HG02981 (cell line): Measurements from ENCODE around the gene MSI2.

Experiments
- ATAC-seq: cut with Tn5 transposase; IDR thresholded peaks from one replicate; pipeline ENCODE4 v1.9.1; 2021; ENCODE audit warnings: mild to moderate bottlenecking, moderate library complexity; ENCODE audit not compliant: unreplicated experiment

The MSI2 gene

DNA sequence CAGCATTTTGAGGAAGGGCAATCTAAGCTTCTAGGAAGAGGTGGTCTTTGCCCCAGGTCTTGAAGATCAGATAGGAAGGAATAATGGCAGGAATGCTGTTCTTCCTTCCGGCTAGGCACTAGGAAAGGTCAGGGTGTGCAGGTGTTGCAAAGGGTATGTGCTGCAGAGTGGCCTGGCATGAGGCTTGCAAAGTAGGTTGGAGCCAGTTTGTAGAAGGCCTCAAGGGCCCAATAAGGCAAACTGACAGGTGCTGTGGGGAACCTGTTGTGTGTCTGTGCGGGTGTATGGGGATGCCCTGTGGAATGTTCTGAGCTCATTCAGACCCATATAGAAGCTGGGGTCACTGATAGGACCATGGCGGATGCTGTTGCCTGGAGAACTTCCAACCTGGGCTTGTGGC, 12.7 kb downstream of the MSI2 start:
- ATAC-seq = no peak

GRCh38 chr17:57269598-57270255, 13.4 kb downstream of the MSI2 start:
- no peak for ATAC-seq

GRCh38 chr17:57270801-57271245, 14.5 kb downstream of the MSI2 start:
- no peak for ATAC-seq

- no peak for ATAC-seq
Observed at GRCh38 chr17:57271821-57272220, 15.5 kb downstream of the MSI2 start.

- ATAC-seq = no peak
Observed at GRCh38 chr17:57273490-57273889, 17.2 kb downstream of the MSI2 start.

DNA sequence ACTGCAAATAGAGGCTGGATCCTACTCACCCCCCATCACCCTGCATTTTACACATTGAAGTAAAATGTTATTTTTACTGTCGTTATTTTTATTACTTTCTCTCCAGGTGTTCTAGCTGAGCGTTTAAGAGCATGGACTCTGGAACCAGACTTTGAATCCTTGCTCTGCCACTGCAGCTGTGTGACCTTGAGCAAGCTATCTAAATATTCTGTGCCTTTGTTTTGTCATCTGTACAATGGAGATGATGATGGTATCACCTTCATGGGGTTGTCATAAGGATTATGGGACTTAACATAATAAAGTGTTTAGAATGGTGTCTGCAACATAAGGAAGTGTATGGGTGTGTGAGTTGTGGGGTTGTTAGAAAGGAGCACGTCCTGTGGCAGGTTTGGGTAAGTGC, 17.8 kb downstream of the MSI2 start:
- ATAC-seq = no peak

DNA sequence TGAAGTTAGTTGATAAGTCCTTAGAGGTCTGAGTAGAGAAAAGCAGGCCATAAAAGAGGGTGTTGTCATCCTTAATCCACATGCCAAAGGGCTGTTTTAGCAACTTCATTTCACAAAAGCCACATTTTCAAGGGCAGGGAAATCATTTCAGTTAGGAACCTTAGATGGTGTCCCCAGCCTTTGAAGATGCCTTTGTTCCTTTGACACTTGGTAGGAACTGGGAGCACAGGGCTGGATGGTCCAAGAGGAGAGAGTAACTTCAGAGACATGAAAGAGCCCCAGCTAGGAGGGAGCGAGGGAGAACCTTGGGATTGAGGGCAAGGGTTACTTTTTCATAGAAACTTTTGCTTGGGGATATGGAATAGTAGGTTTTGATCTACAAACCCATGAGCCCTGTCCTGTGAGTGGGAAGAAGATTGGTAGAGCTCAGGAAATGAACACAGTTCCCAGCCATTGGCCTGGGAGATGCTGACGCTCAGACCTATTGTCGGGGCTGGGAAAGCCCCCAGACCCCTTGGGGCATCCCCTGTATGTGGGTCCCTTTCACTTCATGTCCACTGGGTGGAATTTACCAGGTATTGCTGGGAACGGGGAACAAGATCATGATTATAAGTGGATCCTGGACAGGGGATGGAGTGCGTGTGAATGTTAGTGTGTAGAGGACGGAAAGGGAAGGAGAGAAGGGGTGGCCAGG, 18.9 kb downstream of the MSI2 start:
- no peak for ATAC-seq

DNA sequence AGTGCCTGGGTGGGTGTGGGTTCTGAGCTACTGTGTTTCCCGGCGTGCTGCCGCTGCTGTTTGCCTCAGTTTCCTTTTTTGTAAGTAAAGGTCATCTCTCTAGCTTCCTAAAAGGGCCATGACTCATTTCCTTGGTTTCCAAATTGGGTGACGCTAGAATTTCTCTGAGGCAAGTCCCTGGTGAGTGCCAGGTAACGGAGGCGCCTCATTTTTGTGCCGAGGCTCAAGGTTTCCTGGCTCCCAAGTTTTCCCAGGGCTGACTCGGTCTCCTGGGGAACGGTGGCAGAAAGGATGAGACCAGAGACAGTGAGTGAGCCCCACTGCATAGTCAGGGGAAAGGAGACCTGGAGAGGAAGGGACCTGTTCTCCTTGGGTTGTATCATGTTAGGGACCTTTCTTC, 20.3 kb downstream of the MSI2 start:
- no peak for ATAC-seq

DNA sequence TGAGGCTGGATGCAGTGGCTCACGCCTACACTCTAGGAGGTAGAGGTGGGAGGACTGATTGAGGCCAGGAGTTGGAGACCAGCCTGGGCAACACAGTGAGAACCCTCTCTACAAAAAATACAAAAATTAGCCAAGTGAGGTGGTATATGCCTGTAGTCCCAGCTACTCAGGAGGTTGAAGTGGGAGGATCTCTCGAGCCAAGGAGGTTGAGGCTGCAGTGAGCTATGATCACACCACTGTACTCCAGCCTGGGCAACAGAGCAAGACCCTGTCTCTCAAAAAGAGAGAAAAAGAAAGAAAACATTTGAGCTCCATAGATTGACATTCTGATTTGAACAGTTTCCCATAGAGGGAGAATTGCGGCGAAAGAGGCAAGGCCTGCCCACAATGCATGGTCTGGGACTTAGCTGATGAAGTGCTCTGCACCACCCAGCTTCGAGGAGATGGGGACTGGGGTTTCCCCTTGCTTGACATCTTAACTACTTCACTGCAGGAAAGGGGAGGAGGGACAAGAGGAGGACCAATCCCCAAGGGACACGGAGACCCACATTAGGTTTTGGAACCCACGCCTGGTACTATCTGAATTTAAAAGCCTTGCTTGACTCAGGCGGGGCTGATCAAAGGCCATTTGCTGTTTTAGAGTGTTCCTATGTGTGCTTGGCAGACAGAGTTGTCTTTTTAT, 21.7 kb downstream of the MSI2 start:
- no peak for ATAC-seq

DNA sequence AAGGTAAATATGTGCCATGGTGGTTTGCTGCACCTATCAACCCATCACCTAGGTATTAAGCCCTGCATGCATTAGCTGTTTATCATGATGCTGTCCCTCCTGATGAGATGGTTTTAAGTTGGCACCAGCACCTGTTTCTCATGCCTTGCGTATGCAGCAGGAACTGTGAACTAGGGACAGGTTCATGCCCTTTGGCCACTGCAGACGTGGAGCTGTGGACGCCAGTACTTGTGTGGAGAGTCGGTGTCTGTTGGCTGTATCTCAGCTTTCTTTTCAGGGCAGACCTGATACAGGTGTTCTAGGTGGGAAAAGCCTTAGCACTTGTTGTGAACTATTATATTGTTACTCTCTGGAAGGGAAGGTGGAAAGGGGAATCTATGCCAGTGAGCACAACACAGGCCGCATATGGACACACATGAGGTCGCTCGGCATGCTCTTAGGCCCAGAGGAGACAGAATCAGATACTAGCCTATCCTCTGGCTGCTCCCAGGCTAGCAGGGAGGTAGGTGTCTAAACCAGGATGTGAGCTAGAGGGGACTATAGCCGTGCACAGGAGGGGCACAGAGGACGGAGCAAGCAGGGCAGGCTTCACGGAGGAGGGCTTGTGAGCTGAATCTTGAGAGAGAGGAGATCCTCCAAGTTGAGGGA, 22.5 kb downstream of the MSI2 start:
- no peak for ATAC-seq

- ATAC-seq = no peak
Observed at GRCh38 chr17:57279432-57279831, 23.1 kb downstream of the MSI2 start.

DNA sequence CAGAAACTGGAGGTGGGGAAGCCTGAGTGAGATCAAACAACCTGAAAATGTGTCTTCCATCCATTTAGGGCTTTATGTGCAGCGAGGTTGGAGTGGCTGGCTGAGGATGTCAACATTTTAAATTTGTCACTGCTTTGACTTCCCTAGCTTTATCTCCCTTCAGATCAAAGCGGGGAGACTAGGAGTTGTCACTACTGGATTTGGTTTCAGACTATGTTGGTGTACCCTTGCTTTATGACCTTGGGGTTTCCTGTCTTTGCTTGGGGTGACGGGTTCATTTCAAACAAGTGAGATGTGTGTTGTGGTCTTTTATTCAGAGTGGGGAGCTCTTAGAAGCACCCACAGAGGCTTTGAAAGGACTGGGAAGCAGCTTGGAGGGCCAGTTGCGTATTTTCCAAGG, 25.6 kb downstream of the MSI2 start:
- ATAC-seq = no peak

GRCh38 chr17:57282296-57282695, 26.0 kb downstream of the MSI2 start:
- no peak for ATAC-seq

DNA sequence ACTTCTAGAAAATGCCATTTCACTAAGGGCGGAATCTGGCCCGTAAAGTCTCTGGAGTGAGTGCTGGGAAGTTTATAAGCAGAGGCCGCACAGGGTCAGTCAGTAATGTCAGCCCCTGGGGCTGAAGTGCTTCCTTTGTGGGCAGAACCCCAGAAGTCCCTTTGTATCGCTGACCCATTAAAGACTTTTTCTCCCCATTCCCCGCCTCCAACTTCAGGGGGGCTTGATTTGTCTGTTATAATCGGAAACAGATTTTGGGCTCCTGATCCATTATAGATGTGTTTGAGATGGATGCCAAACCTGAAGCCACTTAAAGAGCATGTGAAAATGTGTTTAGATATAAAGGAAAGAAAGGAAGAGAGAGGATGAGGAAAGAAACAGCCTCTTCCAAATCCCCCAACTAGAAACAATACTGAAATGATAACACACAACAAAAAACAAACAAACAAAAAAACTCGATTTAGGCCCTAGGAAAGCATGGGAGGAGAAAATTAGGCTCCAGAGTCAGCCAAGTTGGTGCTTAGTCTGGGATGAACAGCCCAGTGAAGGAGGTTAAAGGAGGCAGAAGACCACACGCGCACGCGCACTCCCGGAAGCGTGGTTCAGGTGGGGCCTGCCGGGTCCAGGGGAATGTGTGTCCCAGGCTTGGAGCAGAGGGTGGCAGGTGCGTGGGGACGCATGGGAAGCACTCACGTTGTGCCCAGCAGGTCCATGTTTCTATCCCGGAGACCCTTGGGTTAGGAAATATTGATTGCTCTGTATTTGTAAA, 27.1 kb downstream of the MSI2 start:
- ATAC-seq = no peak

DNA sequence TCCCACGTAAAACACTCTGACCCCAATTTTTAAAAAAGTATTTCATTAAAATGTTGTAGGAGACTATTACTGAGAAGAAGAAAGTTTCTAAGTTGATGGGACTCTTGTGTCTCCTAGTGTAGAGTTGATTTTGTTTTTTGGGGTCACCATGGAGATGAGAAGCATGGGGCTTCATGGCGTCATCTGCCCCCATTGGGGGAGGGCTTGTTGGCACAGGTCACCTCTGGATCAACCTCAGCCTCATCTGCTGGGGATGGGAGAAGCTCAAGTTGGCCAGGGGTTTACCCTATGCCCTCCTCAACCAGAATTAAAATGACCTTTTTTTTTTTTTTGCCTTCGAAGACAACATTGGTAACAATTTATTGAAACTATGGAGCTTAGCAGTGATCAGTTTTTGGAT, 28.3 kb downstream of the MSI2 start:
- no peak for ATAC-seq

- ATAC-seq = peak; percentile 52
Observed at GRCh38 chr17:57284984-57285646, 28.8 kb downstream of the MSI2 start.

GRCh38 chr17:57285701-57286100, 29.4 kb downstream of the MSI2 start:
- no peak for ATAC-seq

DNA sequence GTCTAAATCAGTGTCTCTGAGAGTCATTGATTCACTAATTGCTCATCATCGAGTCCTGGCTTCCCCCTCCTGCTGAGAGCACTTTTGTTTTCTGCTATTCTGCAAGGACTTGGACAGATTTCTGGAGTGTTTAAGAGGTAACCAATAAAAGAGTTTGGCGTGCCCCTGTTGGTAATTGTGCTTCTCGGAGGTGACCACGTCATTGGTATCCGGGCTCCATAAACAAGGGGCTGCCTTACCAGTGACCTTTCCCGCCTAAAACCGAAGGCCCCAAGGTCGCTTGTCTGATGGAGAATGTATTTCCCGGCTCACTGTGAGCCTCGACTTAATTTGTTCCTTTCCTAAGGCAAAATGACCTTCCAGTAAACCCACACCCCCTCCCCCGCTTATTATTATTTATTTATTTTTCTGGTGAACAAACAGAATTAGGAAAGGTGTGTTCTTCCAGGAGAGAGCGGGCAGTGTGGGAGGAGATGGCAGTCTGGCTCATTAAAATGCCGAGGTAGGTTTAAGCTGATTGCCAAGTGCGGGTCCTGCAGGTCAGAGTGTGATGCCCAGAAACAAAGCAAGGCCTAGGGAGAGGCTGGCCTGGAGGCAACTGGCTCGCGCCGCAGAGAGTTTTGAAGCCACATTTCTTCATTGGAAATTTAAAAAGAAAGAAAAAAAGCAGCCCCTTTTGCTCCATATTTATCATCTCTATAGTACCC, 30.2 kb downstream of the MSI2 start:
- no peak for ATAC-seq

- no peak for ATAC-seq
Observed at GRCh38 chr17:57288040-57288772, 31.9 kb downstream of the MSI2 start.
